Endothelial cell of umbilical vein (primary cell): ENCODE measurements around the gene PPP1R9B. TPM values are rescaled to one million over a fixed set of nuclear protein-coding genes. Genes with fewer than 3 reads are reported as not detected.

Experiments
- BruUV-seq: library from RNA; stranded (reverse); fragments of 400-500 nt; replicated peaks from 2 replicates; lab custom pipeline; 2021; lab: Mats Ljungman, UMichigan
- CTCF ChIA-PET: fragments of 300-600, 350-600 bp; sonication (Branson Sonifier 250); formaldehyde crosslinking; loops from one replicate; lab custom pipeline; 2021; ENCODE audit warnings: antibody characterized with exemption, inconsistent platforms; lab: Charles Lee
- POLR2A ChIA-PET: fragments of 300-600, 350-600 bp; sonication (Branson Sonifier 250); formaldehyde crosslinking; loops from one replicate; lab custom pipeline; 2021; ENCODE audit warnings: antibody characterized with exemption, inconsistent platforms; lab: Charles Lee
- DNase-seq: peaks from one replicate; pipeline ENCODE4 v3.0.0-alpha.2; 2011; ENCODE audit warnings: low read depth, low spot score
- FAIRE-seq: peaks from 2 replicates; lab custom pipeline; 2011; peaks lifted over from hg19 to GRCh38; lab: Jason Lieb, UNC
- H2AFZ ChIP-seq: 2 replicates; pipeline ENCODE4 v1.6.0; 2012; ENCODE audit warnings: low read depth, low read length, control low read depth, inconsistent platforms
- H3K27ac ChIP-seq: 2 replicates; pipeline ENCODE4 v1.5.1; 2011; ENCODE audit warnings: low read depth, mild to moderate bottlenecking, control low read depth, low read length, moderate library complexity; ENCODE audit not compliant: insufficient read depth
- H3K27me3 ChIP-seq, 2 experiments: 2 replicates each; pipeline versions ENCODE4 v1.6.0 to v1.6.1; 2011; ENCODE audit warnings: low read length in 2 of 2, mixed read lengths in 1 of 2; ENCODE audit not compliant: control insufficient read depth in 2 of 2, insufficient read depth in 2 of 2
- H3K36me3 ChIP-seq, 2 experiments: 2 replicates in 1 of 2; 3 replicates in 1 of 2; pipeline ENCODE4 v1.5.1; 2011; ENCODE audit warnings: low read length in 2 of 2, mild to moderate bottlenecking in 1 of 2, moderate library complexity in 1 of 2; ENCODE audit not compliant: control insufficient read depth in 2 of 2, insufficient read depth in 2 of 2; ENCODE audit errors: extremely low read depth in 1 of 2
- H3K4me1 ChIP-seq: 3 replicates; pipeline ENCODE4 v1.5.1; 2011; ENCODE audit warnings: mild to moderate bottlenecking, low read length; ENCODE audit not compliant: control insufficient read depth, insufficient read depth; ENCODE audit errors: extremely low read depth
- H3K4me2 ChIP-seq: 2 replicates; pipeline ENCODE4 v1.6.1; 2011; ENCODE audit warnings: low read length, control low read depth, mixed read lengths; ENCODE audit not compliant: insufficient read depth
- H3K4me3 ChIP-seq, 3 experiments: fragments of 200-600 bp in 1 of 3; sonication (generic), shearing (Covaris generic) in 1 of 3; replicated peaks in 1 of 3; 2 replicates each; pipeline ENCODE4 v1.5.1; 2011 to 2016; ENCODE audit warnings: control low read depth in 3 of 3, low read length in 3 of 3, mild to moderate bottlenecking in 2 of 3, inconsistent platforms in 1 of 3, low read depth in 1 of 3, moderate library complexity in 1 of 3; ENCODE audit not compliant: insufficient read depth in 1 of 3
- H3K79me2 ChIP-seq: 2 replicates; pipeline ENCODE4 v1.6.0; 2012; ENCODE audit warnings: low read length, inconsistent platforms; ENCODE audit not compliant: control insufficient read depth, insufficient read depth
- H3K9ac ChIP-seq: replicated peaks from 2 replicates; pipeline ENCODE3; 2011; ENCODE audit warnings: low read length, control low read depth; ENCODE audit not compliant: insufficient read depth; ENCODE audit errors: extremely low read depth
- H3K9me1 ChIP-seq: replicated peaks from 3 replicates; pipeline ENCODE4 v1.6.0; 2011; ENCODE audit warnings: mild to moderate bottlenecking, low read length; ENCODE audit not compliant: control insufficient read depth, insufficient read depth; ENCODE audit errors: extremely low read depth
- H3K9me3 ChIP-seq: replicated peaks from 2 replicates; pipeline ENCODE4 v1.5.1; 2012; ENCODE audit warnings: low read length, inconsistent platforms; ENCODE audit not compliant: control insufficient read depth, insufficient read depth
- H4K20me1 ChIP-seq: replicated peaks from 2 replicates; pipeline ENCODE3; 2011; ENCODE audit warnings: mild to moderate bottlenecking, low read length; ENCODE audit not compliant: control insufficient read depth, insufficient read depth; ENCODE audit errors: extremely low read depth
- FOS ChIP-seq: IDR thresholded peaks from 2 replicates; pipeline ENCODE4 v1.6.1; 2011; ENCODE audit warnings: mild to moderate bottlenecking, low read length, moderate library complexity, borderline replicate concordance; ENCODE audit not compliant: insufficient read depth
- GATA2 ChIP-seq: IDR thresholded peaks from 2 replicates; pipeline ENCODE4 v1.7.0; 2011; ENCODE audit warnings: low read depth, mild to moderate bottlenecking, moderate library complexity, mixed read lengths, low read length; ENCODE audit not compliant: insufficient read length, insufficient read depth
- POLR2A ChIP-seq: IDR thresholded peaks from 2 replicates; pipeline ENCODE4 v1.6.1; 2012; ENCODE audit warnings: low read depth, mild to moderate bottlenecking, control low read depth, low read length
- POLR2AphosphoS5 ChIP-seq: IDR thresholded peaks from 2 replicates; pipeline ENCODE4 v1.6.1; 2012; ENCODE audit warnings: low read depth, mild to moderate bottlenecking, control low read depth, low read length, moderate library complexity; ENCODE audit not compliant: insufficient read depth
- dilution Hi-C: fragments of 300-500 bp; cut with MboI; formaldehyde crosslinking; loops from one replicate; pipeline ENCODE4 v1.15.0; 2019; ENCODE audit warnings: low sequenced_read_pairs; ENCODE audit not compliant: extremely low pct_ligation_motif_present
- intact Hi-C: fragments of 100-400 bp; cut with micrococcal nuclease; formaldehyde crosslinking; loops from one replicate; pipeline ENCODE4 v1.10.0; 2022
- polyA plus RNA-seq, 4 experiments: library from polyadenylated mRNA; depleted of rRNA in 3 of 4; stranded (reverse) in 3 of 4; unstranded in 1 of 4; fragments of >200 nt; gene quantifications; 2 replicates each; pipeline versions ENCODE4 v1.2.1 to v1.2.3, GENCODE V29; 2011 to 2012; ENCODE audit warnings: missing spikeins in 1 of 4
- total RNA-seq: library from RNA; stranded (reverse); gene quantifications from 2 replicates; pipeline ENCODE4 v1.2.3, GENCODE V29; 2021
- TF ChIP-seq, protein P1 (sequence below): IDR thresholded peaks from 2 replicates; pipeline ENCODE4 v1.6.1; 2011; ENCODE audit not compliant: insufficient read depth, insufficient read length

Gene PPP1R9B
- total and polyA plus RNA-seq, 2 donors (not counting 3 experiments of a cell fraction or from before 2014, with no cell fraction given): 20.1 to 60.2 TPM

DNA sequence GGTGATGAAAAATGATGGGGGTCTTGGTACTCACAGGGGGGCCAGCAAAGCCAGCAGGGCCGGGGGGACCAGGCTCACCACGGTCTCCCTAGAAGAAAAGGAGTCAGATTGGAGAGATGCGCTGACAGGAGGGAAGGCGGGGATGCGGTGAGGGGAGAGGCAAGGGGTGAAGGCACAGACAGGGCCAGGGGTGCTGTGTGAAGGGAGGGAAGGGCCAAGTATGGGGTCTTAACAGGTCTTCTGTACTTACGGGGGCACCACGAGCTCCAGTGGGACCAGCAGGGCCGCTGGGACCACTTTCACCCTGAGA lies 39.8 kb upstream of the PPP1R9B start:
- POLR2A ChIA-PET: no interaction called here
- H3K27me3 ChIP-seq: no peaks in the 10 kb centered on the region
- CTCF ChIA-PET: interaction anchor here (1.0 to 1.1 kb wide), 2 partner anchors 12 to 21 kb away, joined by 3 to 4 read pairs; no protein-coding TSS in a partner anchor
- H3K79me2 ChIP-seq: no peaks in the 10 kb centered on the region
- H2AFZ ChIP-seq: no peak overlapping the region
- no peak overlapping the region for H3K27ac ChIP-seq
- no peaks in the 10 kb centered on the region for H3K4me1 ChIP-seq
- intact Hi-C loops: no loop called here
- H3K4me2 ChIP-seq: no peak overlapping the region
- no peaks in the 10 kb centered on the region for H3K9me3 ChIP-seq
- H3K4me3 ChIP-seq: no peak overlapping the region
- no peaks in the 10 kb centered on the region for H4K20me1 ChIP-seq
- BruUV-seq: no TSS peak
- dilution Hi-C loops: no loop called here
- FAIRE-seq (no peak), DNase-seq (no peak)
- no peaks in the 10 kb centered on the region for H3K36me3 ChIP-seq
- no peak for TF ChIP-seq POLR2A
- no peak for TF ChIP-seq POLR2AphosphoS5
- TF ChIP-seq GATA2: no peak
- TF ChIP-seq FOS: no peak
- no peaks in the 10 kb centered on the region for H3K9me1 ChIP-seq
- H3K9ac ChIP-seq: no peak overlapping the region

DNA sequence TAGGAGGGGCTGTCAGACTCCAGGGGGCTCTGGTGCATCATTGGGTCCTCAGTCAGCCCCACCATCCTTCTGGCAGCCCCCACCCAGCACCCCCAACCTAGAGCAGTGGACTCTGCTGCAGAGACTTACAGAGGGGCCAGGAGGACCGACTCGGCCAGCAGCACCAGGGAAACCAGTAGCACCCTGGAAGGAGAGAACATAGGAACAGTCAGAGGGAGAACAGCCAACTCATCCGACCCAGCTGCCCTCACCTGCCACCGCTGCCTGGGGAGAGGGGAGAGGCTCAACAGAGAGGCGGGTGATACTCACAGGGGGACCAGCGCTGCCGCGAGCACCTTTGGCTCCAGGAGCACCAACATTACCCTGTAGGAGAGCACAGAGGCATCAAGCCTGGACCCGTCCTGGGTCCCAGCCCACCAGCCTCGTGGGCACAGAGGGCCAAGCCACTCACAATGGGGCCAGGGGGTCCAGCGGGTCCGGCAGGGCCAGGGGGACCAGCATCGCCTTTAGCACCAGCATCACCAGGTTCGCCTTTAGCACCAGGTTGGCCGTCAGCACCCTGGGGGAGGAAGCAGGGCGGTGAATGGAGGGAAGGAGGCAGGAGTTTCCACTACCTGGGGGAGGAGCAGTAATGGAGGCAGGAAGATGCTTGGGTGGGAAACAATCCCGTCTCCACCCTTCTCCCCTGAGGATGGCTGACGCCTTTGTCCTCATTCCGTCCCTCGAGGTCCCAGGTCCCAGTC lies 39.2 kb upstream of the PPP1R9B start:
- FAIRE-seq: no peak
- POLR2A ChIA-PET: no interaction called here
- no TSS peak for BruUV-seq
- Histone ChIP-seq H3K9ac (no peak overlapping the region), H3K9me1 (no peaks in the 10 kb centered on the region), H3K36me3 (no peaks in the 10 kb centered on the region), H3K27me3 (no peaks in the 10 kb centered on the region), H3K4me2 (no peak overlapping the region), H3K9me3 (no peaks in the 10 kb centered on the region), H3K4me3 (no peak overlapping the region), H3K4me1 (no peaks in the 10 kb centered on the region), H2AFZ (no peak overlapping the region), H3K27ac (no peak overlapping the region), H3K79me2 (no peaks in the 10 kb centered on the region), H4K20me1 (no peaks in the 10 kb centered on the region)
- DNase-seq: no peak
- CTCF ChIA-PET: no interaction called here
- TF ChIP-seq GATA2: no peak
- TF ChIP-seq, protein P1, sequence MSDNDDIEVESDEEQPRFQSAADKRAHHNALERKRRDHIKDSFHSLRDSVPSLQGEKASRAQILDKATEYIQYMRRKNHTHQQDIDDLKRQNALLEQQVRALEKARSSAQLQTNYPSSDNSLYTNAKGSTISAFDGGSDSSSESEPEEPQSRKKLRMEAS: no peak
- no peak for TF ChIP-seq POLR2A
- TF ChIP-seq FOS: no peak
- TF ChIP-seq POLR2AphosphoS5: no peak
- intact Hi-C loops (no loop called here), dilution Hi-C loops (no loop called here)
